H1 (cell line): ENCODE measurements around the gene TUBGCP6. TPM values are rescaled to one million over a fixed set of nuclear protein-coding genes. Genes with fewer than 3 reads are reported as not detected.

Experiments
- CTBP2 ChIP-seq: IDR thresholded peaks from 2 replicates; pipeline ENCODE4 v1.7.0; 2011; ENCODE audit warnings: borderline replicate concordance, mild to moderate bottlenecking, moderate library complexity, mixed read lengths, low read length; ENCODE audit not compliant: insufficient read depth, insufficient read length
- TAF1 ChIP-seq: IDR thresholded peaks from 2 replicates; pipeline ENCODE4 v1.6.1; 2011; ENCODE audit warnings: mild to moderate bottlenecking, low read depth, low read length
- polyA plus RNA-seq, 7 experiments: library from polyadenylated mRNA; depleted of rRNA in 3 of 7; stranded (reverse) in 5 of 7; unstranded in 2 of 7; fragments of >200 nt in 5 of 7; fragments of 200-250 nt in 2 of 7; gene quantifications; 1 replicate in 5 of 7; 2 replicates in 1 of 7; 4 replicates in 1 of 7; pipeline versions ENCODE4 v1.2.1 to v1.2.3, GENCODE V29; 2011 to 2013; ENCODE audit warnings: missing spikeins in 2 of 7, mixed read lengths in 2 of 7
- total RNA-seq: library from RNA; stranded (reverse); fragmentation: NEBNext Ultra II Directional; extraction: Animal tissue kit (Norgen Biotek cat#: 25700); gene quantifications from 2 replicates; pipeline ENCODE4 v1.2.1, GENCODE V29; 2021

Gene TUBGCP6
- total and polyA plus RNA-seq, 2 of the 8 experiments (the other 6 are each of a cell fraction or from before 2014, with no cell fraction given): 24.2 to 24.7 TPM

GRCh38 chr22:50169774-50170341, 75.0 kb downstream of the TUBGCP6 start (continued):
- TF ChIP-seq TAF1 (0 out of 2 replicates have a peak, but pooled peaks have one; percentile 10), CTBP2 (no peak)
